Activated CD4-positive, alpha-beta T cell treated with anti-CD3 and anti-CD28 coated beads, Interleukin-10, Interleukin-2, amounts not matched to agents 100 ng/mL and 50 ng/mL, durations not matched to agents 16 hours and 8 hours (primary cell): ENCODE results near the gene COL4A6.

Experiments
- DNase-seq: peaks from one replicate; pipeline ENCODE4 v3.0.0-alpha.2; 2020

Gene COL4A6

DNA sequence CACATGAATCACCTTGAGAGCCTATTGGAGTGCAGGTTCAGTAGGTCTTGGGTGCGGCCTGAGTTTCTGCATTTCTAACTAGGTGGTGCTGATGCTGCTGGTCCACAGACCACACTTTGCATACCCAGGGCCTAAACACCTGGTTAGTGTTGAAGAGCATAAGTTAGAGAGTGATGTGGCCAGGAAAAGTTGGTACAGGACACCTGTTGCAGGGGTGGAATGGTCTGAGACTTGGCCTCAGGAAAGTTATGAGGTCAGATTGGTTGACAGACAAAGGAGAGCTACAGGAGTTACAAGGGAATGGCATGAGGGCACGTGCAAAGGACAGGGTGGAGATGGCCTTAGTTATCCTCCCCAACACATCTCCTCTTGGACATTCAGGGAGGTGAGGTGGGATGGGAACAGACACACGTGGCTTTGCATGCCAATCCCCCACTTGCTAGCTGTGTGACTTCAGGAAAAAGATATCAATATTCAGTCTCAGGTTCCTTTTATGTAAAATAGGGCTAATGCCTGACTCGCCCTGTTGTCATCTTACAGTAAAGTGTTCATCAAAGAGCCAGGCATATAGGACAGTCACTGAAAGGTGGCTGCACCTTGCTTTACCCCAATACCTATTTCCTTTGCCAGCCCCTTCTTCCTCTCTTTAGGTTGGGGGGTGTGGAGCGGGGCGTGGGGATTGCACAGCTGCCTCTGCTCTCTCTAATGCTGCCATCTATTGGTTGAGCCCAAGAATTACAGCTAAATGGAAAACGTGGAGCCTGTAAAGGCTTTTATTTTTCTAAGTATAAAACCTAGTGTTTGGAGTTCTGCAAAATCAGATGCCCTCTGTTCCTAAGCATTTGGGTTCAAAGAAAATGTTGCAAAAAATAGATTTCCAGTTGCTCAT, 299.2 kb downstream of the COL4A6 start:
- DNase-seq, result peak; percentile 5

DNA sequence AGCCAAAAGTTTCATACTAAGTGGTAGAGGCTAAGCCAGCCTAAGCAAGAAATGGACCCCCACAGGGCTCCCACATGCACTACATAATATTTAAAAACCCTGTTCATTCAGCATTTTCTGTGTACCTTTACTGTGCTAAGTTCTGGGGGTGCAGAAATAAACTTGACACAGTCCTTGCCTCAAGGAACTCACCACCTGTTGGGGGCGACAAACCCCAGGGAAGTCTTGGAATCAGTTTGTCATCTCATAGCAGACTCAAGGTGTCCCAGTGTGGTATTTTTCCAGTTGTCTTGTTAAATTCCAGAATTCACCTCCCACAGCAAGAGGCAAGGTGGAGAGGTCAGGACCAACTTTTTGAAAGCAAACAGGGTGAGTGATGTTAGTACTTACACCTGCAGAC, 303.5 kb downstream of the COL4A6 start:
- DNase-seq, result no peak

DNA sequence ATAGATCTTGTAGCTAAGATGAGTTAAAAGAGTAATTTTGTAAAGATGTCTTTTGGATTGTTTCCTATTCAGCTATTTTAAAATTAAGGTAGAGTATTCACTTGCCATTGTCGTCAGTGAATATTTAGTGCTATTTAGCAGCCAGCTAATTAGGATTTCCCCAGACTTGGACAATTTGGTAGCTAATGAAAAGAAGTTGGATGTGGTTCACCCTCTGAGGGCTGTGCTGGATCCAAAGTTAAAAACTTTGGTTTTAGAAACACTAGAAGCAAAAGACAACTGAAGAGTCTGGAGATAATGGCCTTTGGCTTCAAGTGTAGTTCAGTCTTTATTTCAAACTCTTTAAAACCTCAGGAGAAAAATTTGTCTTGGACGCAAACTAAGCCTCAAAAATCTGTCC, 305.3 kb downstream of the COL4A6 start:
- no peak for DNase-seq

DNA sequence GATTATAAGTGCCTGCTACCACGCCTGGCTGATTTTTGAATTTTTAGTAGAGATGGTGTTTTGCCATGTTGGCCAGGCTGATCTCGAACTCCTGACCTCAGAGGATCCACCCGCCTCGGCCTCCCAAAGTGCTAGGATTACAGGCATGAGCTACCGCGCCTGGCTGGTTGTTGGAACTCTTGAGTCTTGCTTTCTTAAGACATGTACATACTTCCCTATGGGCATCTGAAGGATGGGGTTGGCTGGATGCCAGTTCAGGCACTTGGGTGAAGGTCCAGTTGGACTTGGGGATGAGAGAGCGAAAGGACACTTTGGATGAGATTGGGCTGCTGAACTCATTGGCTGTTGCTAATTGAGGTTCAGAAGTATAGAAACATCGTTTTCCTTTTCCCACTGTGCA, 306.2 kb downstream of the COL4A6 start:
- DNase-seq, result no peak

DNA sequence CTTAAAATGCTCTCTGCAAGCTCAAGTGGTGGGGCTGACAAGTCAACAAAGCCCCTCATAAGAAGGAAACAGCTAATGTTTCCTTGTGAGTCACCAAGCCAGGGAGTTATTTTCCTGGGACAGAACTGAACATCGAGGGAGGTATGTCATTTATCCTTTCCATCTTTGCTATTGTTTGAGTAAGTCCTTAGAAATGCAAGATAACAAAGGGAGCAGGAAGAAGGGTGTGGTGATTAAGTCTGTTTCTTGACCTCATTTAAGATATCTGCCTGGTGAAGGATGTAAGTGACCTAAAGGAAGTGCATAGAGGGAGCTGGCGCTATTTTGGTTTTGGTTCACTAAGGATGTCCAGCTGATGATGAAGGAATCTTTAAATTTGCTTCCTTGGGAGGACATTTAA, 306.8 kb downstream of the COL4A6 start:
- no peak for DNase-seq

DNA sequence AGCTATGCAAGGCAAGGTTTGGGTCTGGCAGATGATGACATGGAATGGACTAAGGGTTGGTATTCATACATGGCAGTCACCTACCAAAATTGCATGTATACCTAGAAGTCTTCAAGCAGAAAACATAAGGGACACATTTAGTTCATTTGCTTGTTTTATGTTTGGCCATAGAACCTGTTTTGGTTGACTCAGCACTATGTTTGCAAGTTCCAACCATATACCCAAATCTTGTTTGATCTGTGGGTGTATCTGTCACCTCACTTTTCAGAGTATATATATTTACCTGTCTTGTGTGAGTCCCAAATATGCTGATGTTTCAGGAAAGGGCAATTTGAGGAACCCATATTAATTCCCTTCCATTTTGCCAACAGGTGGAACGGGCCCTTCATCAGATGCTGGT, 307.3 kb downstream of the COL4A6 start:
- DNase-seq, result no peak

DNA sequence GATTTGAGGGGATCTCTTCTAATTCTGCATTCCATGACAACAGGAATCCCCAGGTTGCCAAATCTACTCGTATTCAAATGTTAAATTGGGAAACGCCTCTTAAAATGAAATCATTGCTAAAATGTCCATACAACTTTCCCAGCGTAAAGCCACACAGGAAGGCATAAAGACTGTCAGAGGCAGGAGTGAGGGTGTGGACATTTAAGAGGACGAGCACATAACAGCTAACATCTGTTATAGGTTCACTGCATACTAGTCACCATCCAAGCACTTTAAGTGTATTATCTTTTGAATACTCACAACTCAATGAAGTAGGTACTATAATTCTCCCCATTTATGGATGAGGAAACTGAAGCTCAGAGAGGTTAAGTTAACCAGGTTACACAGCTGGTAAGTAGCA, 311.1 kb downstream of the COL4A6 start:
- DNase-seq, result no peak

DNA sequence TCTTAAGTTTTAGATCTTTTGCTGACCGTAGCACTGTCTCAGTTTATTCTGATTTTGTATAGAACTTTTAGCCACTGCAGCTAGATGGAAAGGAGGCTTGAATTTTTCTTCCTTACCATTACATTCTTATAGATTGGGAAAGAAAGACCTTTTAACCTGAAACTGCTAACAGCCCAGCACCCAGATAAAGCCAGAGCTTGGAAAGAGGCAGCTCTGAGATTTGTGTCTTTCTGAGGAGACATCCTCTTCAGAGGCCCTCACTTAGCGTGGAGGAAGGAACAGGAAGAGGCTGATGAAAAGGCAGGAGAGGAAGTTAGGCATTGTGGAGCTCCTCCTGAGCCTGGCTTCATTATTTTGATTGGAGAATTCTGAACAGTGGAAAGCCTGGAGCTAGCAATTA, 311.6 kb downstream of the COL4A6 start:
- DNase-seq, result no peak

DNA sequence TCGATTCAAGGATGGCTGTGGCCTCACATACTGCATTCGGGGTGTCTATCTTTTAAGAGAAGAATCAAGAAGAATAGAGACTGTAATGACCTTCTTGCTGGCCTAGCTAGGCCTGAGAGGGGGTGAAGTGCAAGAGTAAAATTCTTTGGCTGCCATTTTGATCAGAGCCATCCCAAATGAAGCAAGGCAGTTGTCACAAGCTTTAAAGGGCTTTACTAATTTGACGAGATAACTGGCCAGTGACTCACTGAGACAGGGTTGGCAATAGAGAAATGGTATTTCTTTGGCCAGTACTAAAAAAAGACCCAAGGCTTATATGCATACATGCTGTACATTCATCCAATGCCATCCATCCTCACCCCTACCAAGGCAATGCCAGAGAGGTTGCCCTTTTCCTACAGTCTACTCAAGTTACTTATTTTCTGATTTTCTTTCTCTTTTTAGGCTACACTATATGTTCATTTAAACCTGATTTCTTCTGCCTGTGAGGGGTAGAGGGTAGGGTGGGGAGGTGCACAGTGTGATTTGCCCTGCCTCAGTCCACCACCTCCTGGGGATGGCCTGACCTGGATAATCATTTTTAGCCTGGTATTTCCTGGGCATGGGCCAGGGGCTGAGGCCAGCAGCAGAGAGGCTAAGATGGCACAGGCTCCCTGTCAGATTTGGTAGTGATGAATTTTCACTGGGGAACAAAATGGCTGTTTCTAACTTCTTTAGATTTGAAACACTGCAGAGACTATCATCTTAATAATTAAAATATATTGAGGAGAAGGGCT, 314.4 kb downstream of the COL4A6 start:
- DNase-seq, result no peak

DNA sequence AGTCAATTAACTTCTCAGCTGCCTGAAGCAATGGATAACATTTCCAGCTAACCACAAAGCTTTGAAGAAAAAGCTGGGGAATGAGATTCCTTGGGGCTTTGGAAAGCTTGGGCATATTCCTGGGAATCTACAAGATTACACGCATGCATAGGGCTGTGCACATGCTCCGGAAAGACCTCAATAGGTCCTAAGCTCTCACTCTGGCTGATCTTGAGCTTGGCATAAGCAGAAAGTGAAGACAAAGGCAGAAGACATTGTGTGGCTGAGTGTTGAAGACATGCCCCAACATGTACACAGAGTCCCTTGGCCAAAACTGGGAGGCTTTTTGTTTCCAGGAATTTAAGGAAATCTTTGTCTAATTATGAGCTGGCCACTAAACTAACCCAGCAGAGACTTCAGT, 315.5 kb downstream of the COL4A6 start:
- no peak for DNase-seq

DNA sequence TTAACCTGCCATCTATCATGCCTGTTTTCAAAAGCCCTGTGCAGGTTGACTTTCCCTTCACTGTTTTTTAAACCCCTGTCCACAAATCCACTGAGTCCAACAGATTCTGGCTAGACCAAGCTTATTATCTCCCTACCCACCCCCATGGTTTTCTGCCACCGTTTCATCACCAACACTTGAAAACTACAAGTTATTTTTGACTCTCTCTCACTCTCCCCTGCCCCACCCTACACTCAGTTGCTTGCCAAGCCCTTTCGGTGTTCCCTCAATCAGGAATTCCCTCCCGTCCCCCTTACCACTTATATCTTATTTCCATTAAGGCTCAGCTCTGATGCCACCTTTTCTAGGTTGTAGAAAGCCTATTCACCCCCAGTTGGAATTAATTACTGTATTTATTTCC, 316.9 kb downstream of the COL4A6 start:
- no peak for DNase-seq

DNA sequence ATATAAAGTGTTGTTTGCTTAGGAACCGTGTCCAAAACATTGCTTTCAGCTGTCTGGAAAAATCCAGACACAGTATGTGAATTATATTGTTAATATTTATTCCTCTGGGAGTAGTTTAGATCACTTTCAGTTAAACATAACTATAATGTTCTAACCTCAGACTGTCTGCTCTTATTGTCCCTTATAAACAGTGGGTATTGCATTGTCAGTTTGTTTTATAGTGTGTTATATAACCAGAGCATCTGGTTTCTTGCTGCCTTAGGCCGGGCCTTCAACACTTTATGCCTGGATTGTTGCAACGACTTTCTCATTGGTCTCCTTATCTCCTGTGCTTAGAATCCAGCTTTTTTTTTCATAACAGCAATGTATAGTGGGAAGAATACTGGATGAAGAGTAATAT, 320.2 kb downstream of the COL4A6 start:
- no peak for DNase-seq

DNA sequence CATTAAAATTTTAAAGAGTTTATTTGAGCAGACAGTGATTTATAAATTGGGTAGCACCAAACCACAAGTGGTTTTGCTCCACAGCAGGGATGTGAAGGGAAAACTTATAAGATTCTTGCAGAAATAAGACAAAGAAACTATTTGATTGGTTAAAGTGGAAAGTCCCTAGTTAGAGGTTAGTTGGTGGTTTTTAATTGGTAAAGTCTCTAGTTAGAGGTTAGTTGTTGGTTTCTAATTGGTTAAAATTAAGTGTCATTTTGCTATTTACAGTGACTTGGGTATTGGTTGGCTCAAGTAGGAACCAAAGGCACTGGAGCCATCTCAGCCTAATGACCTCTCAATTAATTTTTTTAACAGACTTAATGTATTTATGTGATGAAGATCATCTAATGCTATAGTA, 323.7 kb downstream of the COL4A6 start:
- no peak for DNase-seq
